Erythroblast (primary cell): ENCODE data around the gene FOLR2.

Experiments used
- GATA1 ChIP-seq: IDR thresholded peaks from 2 replicates; pipeline ENCODE4 v1.6.1; 2011; ENCODE audit warnings: low read depth, mild to moderate bottlenecking, control low read depth, low read length, moderate library complexity
- POLR2A ChIP-seq: IDR thresholded peaks from 2 replicates; pipeline ENCODE4 v1.6.1; 2011; ENCODE audit warnings: mild to moderate bottlenecking, low read length

GRCh38 chr11:72223615-72224563, 7.3 kb downstream of the FOLR2 start:
- no peak for TF ChIP-seq POLR2A
- TF ChIP-seq GATA1: no peak
